ENCODE data around the gene FBXO27.
"Not testable (repeated sequence)": the region's sequence is repeated elsewhere in the genome, so short reads cannot be mapped to it uniquely, and the experiment has no call there.

FBXO27 gene

DNA sequence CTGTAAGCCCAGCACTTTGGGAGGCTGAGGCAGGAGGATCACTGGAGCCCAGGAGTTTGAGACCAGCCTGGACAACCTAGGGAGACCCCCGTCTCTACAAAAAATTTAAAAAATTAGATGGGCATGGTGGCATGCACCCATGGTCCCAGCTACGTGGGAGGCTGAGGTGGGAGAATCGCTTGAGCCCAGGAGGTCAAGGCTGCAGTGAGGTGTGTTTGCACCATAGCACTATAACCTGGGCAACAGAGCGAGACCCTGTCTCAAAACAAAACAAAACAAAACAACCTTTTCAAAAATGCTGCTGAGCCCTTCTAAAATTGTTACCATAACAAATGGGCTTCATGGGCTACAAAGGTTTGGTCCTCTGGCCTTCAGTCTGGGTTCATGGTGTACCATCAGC, 43.7 kb downstream of the FBXO27 start:
- not testable (repeated sequence) for DNase-seq (ENCODE audit: low spot score)

- DNase-seq (ENCODE audit: low spot score) = not testable (repeated sequence)
These were observed 44.6 kb downstream of the FBXO27 start for GRCh38 chr19:38987745-38988144.

- no peak for DNase-seq (ENCODE audit: low spot score)
These were observed 47.1 kb downstream of the FBXO27 start for GRCh38 chr19:38985262-38985661.

- no peak for DNase-seq (ENCODE audit: low spot score)
These were observed 51.6 kb downstream of the FBXO27 start for GRCh38 chr19:38980583-38981374.

GRCh38 chr19:38979812-38980211, 52.5 kb downstream of the FBXO27 start:
- no peak for DNase-seq (ENCODE audit: low spot score)

DNA sequence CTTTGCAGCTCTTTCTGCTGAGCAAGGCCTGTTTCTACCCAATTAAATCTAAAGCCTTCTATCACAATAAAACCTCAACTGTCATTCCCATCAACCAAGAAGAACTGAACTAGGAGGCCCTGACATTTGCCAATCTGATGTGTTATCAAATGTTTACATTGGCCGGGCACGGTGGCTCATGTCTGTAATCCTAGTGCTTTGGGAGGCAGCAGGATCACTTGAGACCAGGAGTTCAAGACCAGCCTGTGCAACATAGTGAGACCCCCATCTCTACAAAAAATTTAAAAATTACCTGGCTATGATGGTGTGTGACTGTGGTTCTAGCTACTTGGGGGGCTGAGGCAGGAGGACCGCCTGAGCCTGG, 54.0 kb downstream of the FBXO27 start:
- no peak for DNase-seq (ENCODE audit: low spot score)

DNA sequence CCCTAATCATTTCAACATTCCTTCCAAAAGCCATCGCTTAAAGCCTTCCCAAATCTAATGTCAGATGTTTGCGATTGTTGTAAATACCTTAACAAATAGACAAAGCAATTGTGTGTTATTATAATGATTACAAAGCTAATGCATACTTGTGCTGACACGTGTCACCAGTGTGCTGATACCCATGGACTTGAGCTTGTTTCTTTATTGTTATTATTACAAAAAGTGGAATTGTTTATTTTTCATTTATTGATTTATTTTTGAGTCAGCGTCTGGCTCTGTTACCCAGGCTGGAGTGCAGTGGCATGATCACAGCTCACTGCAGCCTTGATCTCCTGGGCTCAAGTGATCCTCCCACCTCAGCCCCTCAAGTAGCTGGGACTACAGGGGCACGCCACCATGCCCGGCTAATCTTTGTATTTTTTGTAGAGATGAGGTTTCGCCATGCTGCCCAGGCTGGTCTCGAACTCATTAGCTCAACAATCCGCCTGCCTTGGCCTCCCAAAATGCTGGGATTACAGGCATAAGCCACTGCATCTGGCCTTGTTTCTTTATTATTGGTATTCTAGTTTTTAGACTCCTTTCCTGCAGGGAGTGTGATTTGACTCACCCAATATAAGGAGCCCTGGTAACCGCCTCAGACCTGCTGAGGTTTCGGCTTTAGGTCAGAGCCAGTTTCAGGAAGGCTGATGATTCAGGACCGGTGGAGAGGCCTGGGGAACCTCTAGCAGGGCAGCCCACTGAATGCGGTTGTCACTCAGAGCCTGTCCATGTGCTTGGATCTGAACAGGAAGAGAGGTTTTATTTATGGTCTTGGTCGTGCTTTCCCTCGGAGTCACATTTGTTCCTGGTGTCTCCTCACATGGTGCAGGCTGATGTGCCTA, 54.7 kb downstream of the FBXO27 start:
- no peak for DNase-seq (ENCODE audit: low spot score)

- DNase-seq (ENCODE audit: low spot score) = peak; percentile 38
These were observed 56.5 kb downstream of the FBXO27 start for GRCh38 chr19:38975861-38976271.

DNA sequence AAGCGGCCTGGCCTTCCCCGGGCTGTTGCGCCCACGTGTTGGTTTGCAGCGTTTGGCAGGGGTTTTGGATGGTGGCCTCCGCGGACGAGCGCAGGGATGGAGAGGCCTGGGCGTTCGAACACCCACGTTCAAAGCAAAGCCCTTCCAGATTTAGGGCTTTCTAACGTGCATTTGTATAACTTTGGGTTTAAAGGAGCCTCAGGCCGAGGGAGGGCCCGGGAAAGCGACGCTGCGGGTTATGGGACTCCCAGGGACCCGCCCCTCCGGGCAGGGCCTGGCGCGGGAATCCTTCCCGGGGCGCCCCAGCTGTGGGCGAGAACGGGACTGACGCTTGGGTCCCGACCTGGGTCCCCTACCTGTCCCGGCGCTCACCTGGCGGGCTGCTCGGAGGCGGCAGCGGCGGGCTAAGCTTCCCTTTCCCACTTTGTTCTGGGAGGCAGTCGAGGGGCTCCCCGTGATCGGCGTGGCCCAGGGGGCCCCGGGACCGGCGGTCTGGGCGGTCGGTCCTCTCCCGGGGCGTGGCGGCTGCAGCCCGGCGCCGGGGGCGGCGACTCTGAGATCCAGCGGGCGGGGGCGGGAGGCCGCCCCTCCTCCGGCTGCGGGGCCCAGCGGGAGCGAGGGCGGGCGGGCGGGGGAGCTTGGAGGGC, 57.0 kb downstream of the FBXO27 start, which contains the start of gene FBXO17:
Gene FBXO17, minus strand, starts transcription at position 529 of the 647 bp plus-strand sequence. CDS start 25,423 bp downstream, outside the sequence.
- peak; percentile 80 for DNase-seq (ENCODE audit: low spot score)

DNA sequence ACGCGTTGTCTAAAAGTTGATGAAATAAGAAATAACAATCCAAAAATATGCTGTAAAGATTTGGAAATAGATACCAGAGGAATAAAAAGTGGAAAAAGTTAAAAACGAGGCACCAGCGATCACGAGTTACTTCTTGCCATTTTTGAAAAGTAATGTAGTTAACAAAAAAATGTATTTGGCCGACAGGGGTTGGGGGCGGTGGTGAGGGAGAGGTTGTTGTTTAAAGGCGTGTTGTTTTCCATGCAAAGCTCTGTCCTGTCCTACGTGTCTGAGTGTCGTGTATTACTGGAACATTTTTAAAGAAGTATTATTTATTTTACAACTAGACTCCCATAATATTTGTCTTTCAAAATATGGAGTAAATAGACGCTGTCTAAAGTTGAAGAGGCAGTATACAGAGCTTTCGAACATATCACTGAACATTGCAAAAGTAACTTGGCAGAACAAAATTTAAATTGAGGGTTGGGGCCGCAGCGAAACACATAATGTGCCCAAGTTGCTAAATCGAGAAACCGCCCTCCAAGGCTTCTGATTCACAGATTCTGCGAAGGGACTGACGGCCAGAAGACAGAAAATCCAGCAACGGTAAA, 57.6 kb downstream of the FBXO27 start:
- no peak for DNase-seq (ENCODE audit: low spot score)
